NCI-H82 treated with DMSO at 0.1 percent for 48 hours (cell line): ENCODE data around the gene C1orf122.

Source experiments
- DNase-seq: peaks from one replicate; lab custom pipeline; 2025; ENCODE audit not compliant: unreplicated experiment; lab: John Stamatoyannopoulos, UW

Gene C1orf122

DNA sequence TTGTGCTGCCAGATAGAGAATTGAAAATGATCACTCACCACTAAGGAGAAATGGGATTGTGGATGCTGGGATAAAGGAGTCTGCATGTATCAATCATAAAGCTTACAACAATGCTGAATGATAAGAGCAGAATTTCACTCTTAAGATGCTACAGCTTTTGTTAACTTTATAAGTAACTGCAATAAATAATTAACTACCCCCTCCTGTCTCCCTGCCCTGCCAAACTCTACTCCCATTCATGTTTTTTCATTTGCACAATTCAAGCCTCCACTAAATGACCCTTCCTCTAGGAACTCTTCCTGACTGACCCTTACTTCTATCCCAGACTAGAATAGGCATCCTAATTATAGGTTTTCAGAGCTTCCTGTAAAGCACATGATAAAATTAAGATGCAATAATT lies 36.9 kb downstream of the C1orf122 start:
- DNase-seq, result no peak

DNA sequence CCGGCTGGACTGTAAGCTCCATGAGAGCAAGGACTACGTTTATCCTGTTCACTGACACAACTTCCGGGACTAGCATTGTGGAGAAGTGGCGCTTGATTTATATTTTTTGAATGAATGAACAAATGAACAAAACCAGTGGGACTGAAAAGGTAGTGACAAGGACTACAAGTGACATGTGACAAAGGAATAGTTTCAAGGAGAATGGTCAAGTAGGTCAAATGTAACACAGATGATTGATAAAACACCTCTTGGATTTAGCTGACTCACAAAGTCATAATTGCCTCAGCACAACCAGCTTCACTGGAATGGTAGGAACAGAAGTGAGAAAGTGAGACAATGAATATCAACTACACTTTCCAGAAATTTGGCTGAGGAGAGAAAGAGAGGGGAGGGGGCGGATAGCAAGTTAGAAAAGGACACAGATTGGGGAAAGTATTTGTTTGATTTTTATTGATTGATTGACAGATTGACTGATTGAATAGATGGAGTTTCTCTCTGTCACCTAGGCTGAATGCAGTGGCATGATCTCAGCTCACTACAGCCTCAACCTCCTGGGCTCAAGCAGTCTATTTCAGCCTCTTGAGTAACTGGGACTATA lies 37.6 kb downstream of the C1orf122 start:
- DNase-seq, result no peak

DNA sequence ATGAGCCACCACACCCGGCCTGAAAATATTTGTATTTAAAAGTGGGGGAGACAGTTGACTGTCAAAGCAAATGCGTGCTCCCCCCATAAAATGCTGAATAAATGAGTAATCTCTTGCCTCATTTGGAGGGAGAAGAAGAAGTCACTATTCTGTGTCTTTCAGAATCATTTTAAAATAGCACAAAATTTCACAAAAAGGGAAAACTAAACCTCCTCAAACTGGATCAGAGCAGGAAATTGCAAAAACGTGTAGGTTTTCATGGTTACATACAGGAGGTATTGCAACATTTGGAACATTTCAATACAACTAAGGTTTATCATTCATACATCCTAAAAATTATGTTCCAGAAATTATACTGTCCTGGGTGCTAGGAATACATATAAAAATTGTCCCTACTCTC lies 38.2 kb downstream of the C1orf122 start:
- DNase-seq, result no peak

DNA sequence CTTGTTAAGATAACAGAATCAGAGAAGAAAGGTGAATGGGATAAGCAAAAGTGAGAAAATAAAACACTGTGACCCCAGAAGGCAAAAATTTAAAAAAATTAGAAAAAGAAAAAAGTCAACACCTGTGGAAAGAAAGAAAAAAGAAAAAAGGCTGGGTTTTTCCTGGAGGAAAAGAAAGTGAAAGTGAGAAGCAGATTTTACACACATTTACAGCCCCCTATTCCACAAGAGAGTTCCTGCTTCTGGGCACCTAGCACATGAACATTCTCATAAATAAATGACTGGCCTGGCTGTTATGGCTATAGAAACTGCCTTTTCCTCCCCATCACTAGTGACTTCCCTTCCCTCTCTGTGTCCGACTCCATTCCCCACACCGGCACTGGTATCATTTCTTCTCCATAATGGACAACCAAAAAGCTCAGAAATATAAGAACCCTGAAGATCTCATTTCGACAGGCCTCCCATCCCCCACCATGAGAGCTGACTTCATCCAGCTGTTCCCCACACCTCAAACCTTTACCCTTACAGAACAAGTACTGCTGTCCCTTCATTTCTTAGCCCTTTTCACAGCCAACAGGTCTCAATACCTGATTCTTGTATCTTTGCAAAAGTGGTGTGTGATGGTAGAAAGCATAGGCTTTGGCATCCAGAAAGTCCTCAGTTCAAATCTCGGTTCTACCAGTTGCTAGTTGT lies 39.2 kb downstream of the C1orf122 start:
- DNase-seq, result no peak

DNA sequence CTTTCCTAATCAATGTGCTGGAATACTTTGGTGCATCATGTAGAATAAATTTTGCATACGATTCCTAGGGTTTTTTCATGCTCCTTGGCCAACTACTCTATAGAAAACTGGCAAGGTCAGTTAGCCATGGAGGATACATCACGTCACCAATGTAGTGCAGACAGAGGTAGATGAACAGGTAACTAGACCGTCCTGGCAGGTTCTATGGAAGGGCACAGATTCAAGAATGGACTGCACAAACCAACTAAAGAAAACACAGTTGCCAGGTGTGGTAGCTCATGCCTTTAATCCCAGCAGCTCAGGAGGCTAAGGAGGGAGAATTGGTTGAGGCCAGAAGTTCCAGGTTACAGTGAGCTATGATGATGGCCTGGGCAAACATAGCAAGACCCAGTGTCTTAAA lies 41.9 kb downstream of the C1orf122 start:
- no peak for DNase-seq

DNA sequence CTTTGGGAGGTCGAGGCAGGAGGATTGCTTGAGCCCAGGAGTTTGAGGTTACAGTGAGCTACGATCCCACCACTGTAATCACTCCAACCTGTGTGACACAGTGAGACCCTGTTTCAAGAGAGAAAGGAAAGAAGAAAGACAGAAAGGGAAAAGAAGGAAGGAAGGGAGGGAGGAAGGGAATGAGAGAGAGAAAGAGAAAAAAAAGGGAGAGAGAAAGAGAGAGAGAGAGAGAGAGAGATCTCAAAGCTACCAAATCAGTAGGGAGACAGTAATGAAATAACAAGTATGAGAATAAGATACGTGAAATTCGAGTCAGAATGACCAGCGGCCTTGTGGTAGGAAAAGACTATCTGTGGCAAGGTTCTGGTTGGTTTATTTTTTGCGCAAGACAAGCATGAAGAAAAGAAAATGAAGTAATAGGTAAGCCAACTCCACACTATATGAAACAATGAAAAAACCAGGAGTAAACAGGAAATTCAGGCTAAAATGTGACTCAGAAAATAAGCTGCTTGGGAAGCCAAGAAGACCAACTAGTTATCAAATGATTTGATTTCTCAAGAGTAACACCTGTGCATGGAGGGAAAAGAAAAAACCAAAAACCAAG lies 42.9 kb downstream of the C1orf122 start:
- no peak for DNase-seq

DNA sequence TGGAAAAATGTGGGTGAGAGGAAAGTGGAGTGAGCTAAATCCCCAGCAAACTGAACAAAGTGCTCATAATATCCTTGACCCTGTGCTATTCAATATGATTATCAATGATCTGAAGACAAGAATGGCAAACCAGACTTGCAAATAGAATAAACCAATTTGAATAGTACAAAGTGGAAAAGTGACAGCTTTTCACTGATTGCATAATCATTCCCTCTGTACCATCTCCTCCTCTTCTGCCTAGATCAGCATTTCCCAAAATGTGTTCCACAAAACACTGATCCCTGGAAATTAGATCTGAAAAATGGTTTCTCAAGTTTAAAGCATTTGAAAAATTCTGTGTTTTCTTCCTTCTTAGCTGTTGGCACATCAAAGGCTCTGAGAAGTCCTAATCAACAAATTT lies 43.7 kb downstream of the C1orf122 start:
- no peak for DNase-seq

DNA sequence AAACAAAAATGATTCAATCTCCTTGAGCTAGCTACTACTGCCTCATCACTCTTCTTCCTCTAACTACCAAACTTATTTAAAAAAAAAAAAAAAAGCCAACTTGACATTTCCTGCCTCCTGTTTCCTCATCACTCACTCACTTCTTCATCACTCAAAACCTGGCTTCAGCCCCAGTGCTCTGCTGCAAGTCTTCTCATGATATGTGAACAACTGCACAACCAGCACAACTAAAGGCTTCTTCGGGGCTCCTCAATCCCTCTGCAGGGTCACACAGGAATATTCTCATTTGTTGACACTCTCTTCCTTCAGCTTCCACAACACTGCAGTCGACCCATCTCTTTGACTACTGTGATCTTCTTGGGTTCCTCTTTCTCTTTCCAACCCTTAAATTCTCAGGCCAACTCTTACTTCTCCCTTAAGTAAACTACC lies 44.2 kb downstream of the C1orf122 start:
- no peak for DNase-seq

DNA sequence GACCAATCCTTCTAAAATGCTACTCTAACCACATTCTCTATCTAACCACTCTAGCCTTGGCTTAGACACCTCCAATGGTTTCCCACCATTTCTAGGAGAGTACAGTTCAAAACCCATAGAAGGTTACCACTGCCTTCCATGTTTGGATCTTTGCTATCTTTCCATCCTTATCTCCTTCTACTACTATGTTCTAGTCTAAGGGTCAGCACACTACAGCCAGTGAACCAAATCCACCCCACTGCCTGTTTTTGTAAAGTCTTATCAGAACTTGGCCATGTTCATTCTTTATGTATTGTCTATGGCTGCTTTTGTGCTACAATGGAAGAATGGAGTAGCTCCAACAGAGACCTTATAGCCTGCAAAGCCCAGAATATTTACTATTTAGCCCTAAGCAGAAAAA lies 45.6 kb downstream of the C1orf122 start:
- DNase-seq, result no peak

DNA sequence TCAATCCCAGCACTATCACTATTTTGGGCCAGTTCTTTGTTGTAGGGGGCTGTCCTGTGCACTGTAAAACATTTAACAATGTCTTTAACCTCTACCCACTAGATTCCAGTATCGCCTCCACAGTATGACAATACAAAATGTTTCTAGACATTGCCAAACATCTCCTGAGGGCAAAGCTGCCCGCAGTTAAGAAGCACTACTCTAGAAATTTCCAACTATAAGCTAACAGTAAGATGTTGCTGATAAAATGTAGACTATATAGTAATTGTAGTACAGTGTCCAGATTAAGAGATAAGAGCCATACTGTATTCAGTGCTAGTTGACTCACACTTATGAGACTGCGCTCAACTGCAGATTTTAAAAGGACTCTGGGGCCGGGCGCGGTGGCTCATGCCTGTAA lies 46.8 kb downstream of the C1orf122 start:
- DNase-seq, result no peak
